ENCODE measurements around the gene ZC3H12A.

The ZC3H12A gene

GRCh38 chr1:37493336-37494098 is 19.1 kb downstream of the ZC3H12A start:
- H3K4me3 ChIP-seq (replicated peaks; ENCODE audit: insufficient read depth, low read length) = no peak overlapping the region
- no peak for DNase-seq (ENCODE audit: low read depth in 1 of 2, low spot score in 1 of 2)
- no peak for TF ChIP-seq SPI1 (IDR thresholded peaks at IDR 0.05; ENCODE audit: borderline replicate concordance, low read depth)
- TF ChIP-seq CTCF (IDR thresholded peaks at IDR 0.05; ENCODE audit: insufficient read depth, low read length) = no peak
- no peak for TF ChIP-seq GABPA (IDR thresholded peaks at IDR 0.05; ENCODE audit: low read depth)
- TF ChIP-seq POLR2AphosphoS5 (IDR thresholded peaks at IDR 0.05; ENCODE audit: low read depth) = no peak
- TF ChIP-seq REST (IDR thresholded peaks at IDR 0.05; ENCODE audit: insufficient replicate concordance, low read depth) = no peak
- H3K27ac ChIP-seq (replicated peaks) = no peak overlapping the region
- no peaks in the 10 kb centered on the region for H3K27me3 ChIP-seq (ENCODE audit: insufficient read depth, poor library complexity, severe bottlenecking)

GRCh38 chr1:37495875-37496274 is 21.5 kb downstream of the ZC3H12A start:
- TF ChIP-seq REST (IDR thresholded peaks at IDR 0.05; ENCODE audit: insufficient replicate concordance, low read depth) (no peak), POLR2AphosphoS5 (IDR thresholded peaks at IDR 0.05; ENCODE audit: low read depth) (no peak), CTCF (IDR thresholded peaks at IDR 0.05; ENCODE audit: insufficient read depth, low read length) (no peak), SPI1 (IDR thresholded peaks at IDR 0.05; ENCODE audit: borderline replicate concordance, low read depth) (no peak), GABPA (IDR thresholded peaks at IDR 0.05; ENCODE audit: low read depth) (no peak)
- Histone ChIP-seq H3K27me3 (ENCODE audit: insufficient read depth, poor library complexity, severe bottlenecking) (no peaks in the 10 kb centered on the region), H3K27ac (replicated peaks) (no peak overlapping the region), H3K4me3 (replicated peaks; ENCODE audit: insufficient read depth, low read length) (no peak overlapping the region)
- no peak for DNase-seq (ENCODE audit: low read depth in 1 of 2, low spot score in 1 of 2)

GRCh38 chr1:37497832-37498231 is 23.5 kb downstream of the ZC3H12A start:
- no peak for DNase-seq (ENCODE audit: low read depth in 1 of 2, low spot score in 1 of 2)

More at GRCh38 chr1:37497832-37498231, 23.5 kb downstream of the ZC3H12A start:
- Histone ChIP-seq H3K4me3 (replicated peaks; ENCODE audit: insufficient read depth, low read length) (no peak overlapping the region), H3K27ac (replicated peaks) (no peak overlapping the region), H3K27me3 (ENCODE audit: insufficient read depth, poor library complexity, severe bottlenecking) (no peaks in the 10 kb centered on the region)
- TF ChIP-seq CTCF (IDR thresholded peaks at IDR 0.05; ENCODE audit: insufficient read depth, low read length) = no peak
- TF ChIP-seq POLR2AphosphoS5 (IDR thresholded peaks at IDR 0.05; ENCODE audit: low read depth) = no peak
- TF ChIP-seq REST (IDR thresholded peaks at IDR 0.05; ENCODE audit: insufficient replicate concordance, low read depth) = no peak
- TF ChIP-seq SPI1 (IDR thresholded peaks at IDR 0.05; ENCODE audit: borderline replicate concordance, low read depth) = no peak
- TF ChIP-seq GABPA (IDR thresholded peaks at IDR 0.05; ENCODE audit: low read depth) = no peak
